ENCODE results near the gene PTPRU. TPM values are rescaled to one million over a fixed set of nuclear protein-coding genes. Genes with fewer than 3 reads are reported as not detected.

PTPRU gene
- total RNA-seq: 22.1 TPM
- long read RNA-seq, full-length matches to known transcripts: 8 of 42 reads
- long read RNA-seq, partial matches to known transcripts: 29 of 42 reads
- long read RNA-seq, other reads (novel, unspliced or antisense): 5 of 42 reads

DNA sequence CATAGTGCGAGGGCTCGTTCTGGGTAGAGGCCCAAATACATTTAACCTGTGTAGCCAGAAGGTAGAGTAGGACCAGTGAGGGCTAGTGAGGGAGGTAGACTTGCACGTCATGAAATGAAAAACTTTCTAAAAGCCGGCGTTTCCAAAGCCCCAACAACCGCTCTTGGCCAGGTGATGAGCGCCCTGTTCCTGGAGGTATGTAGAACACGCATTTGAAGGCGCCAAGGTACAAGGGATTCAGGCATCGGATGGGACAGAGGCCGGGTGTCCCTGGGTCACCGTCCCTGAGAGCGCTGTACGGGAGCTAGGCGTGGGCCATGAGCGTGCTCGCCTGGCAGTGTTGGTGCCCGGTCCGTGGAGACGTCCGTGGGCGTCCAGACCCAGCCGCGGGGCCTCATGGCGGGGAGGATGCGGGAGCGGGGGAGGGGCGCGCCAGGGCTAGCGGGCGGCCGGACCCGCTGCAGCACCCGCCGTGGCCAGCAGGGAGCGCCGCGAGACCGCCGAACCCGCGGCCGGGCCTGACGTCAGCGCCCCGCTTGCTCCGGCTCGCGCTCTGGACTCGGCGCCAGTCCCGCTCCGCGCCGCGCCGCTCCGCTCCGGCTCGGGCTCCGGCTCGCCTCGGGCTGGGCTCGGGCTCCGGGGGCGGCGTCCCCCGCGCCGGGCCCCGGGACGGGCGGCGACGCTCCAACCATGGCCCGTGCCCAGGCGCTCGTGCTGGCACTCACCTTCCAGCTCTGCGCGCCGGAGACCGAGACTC is at the start of gene PTPRU:
TSS of gene PTPRU (plus strand) at position 568 of the 757 bp plus-strand sequence. CDS start at position 691, 123 bp downstream.
- peak; percentile 89 for DNase-seq
- intact Hi-C loops (cut with DNase I): loop anchor here (5.0 to 10.0 kb wide), 3 partner anchors 619 to 1471 kb away; no protein-coding TSS in a partner anchor
- ATAC-seq (ENCODE audit: poor library complexity): peak; percentile 84

- ATAC-seq (ENCODE audit: poor library complexity) (no peak), DNase-seq (no peak)
- intact Hi-C loops (cut with DNase I): no loop called here
Observed at GRCh38 chr1:29186707-29187106, 49.6 kb upstream of the PTPRU start.

- intact Hi-C loops (cut with DNase I): no loop called here
- DNase-seq (no peak), ATAC-seq (ENCODE audit: poor library complexity) (no peak)
Observed at GRCh38 chr1:29190718-29191117, 45.6 kb upstream of the PTPRU start.

GRCh38 chr1:29193879-29194455 is 42.4 kb upstream of the PTPRU start:
- DNase-seq (no peak), ATAC-seq (ENCODE audit: poor library complexity) (no peak)
- intact Hi-C loops (cut with DNase I): no loop called here

DNA sequence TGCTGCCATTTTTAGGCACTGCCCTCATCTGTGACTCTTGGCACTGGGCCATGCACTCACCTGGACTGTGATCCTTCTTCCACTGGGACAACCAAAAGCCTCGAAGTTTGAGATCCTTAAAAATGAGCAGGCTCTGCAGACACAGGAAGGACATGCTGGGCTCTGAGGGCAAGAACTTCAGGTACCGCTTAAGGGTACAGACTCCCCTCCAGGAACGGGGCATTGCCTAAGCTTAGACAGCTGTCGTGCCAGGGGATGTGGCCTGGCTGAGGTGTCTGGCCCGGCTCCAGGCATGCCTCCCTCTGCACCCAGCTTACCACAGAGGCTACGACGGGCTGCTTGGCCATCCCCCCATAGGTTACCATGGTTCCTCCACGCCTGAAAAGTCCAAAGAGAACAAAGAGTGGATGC is 40.4 kb upstream of the PTPRU start:
- intact Hi-C loops (cut with DNase I): no loop called here
- no peak for ATAC-seq (ENCODE audit: poor library complexity)
- no peak for DNase-seq

- ATAC-seq (ENCODE audit: poor library complexity) (no peak), DNase-seq (no peak)
- intact Hi-C loops (cut with DNase I): no loop called here
Observed at GRCh38 chr1:29196863-29197589, 39.3 kb upstream of the PTPRU start.

GRCh38 chr1:29197590-29197924 is 38.8 kb upstream of the PTPRU start:
- intact Hi-C loops (cut with DNase I): no loop called here
- peak; percentile 72 for ATAC-seq (ENCODE audit: poor library complexity)

DNA sequence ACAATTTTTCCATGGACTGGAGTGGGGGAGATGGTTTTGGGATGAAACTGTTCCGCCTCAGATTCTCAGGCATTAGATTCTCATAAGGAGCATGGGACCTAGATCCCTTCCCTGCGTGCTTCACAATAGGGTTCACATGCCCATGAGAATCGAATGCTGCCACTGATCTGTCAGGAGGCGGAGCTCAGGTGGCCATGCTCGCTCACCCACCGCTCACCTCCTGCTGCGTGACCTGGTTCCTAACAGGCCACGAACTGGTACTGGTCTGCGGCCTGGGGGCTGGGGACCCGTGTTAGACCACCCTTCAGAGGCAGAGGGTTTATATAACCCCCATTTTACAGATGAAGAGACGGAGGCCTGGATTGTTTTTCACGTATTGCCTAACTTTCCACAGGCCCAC is 38.3 kb upstream of the PTPRU start:
- DNase-seq: no peak
- intact Hi-C loops (cut with DNase I): no loop called here
- no peak for ATAC-seq (ENCODE audit: poor library complexity)

More at GRCh38 chr1:29197590-29197924, 38.8 kb upstream of the PTPRU start:
- DNase-seq: no peak

DNA sequence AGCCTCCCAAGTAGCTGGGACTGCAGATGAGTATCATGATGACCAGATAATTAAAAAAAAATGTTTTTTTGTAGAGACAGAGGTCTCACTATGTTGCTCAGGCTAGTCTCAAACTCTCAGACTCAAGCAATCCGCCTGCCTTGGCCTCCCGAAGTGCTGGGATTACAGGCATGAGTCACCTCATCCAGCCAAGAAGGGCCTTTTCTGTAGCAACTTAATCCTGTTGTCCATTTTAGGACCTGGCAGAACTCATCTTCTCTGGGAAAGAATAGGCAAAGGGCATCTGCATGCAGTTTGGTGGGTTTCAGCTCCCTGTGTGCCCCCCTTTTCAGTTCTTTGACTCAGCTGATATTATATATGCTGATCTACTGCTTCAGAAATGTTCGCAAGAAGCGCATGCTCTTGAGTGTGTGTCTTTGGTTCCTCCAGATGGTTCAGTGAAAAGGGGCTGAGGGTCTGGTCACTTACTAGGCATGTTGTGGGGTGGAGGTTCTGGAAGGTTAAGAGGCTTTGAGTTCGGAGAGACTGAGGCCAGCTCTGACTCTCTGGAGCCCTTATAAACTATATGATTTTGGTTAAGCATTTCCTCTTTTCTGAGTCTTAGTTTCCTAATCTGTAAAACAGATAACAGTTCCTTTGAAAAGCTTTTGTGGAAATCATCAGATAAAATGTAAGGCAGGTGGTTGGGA is 35.3 kb upstream of the PTPRU start:
- DNase-seq (no peak), ATAC-seq (ENCODE audit: poor library complexity) (no peak)
- intact Hi-C loops (cut with DNase I): loop anchor here (10.0 kb wide), 2 partner anchors 166 to 416 kb away; no protein-coding TSS in a partner anchor

DNA sequence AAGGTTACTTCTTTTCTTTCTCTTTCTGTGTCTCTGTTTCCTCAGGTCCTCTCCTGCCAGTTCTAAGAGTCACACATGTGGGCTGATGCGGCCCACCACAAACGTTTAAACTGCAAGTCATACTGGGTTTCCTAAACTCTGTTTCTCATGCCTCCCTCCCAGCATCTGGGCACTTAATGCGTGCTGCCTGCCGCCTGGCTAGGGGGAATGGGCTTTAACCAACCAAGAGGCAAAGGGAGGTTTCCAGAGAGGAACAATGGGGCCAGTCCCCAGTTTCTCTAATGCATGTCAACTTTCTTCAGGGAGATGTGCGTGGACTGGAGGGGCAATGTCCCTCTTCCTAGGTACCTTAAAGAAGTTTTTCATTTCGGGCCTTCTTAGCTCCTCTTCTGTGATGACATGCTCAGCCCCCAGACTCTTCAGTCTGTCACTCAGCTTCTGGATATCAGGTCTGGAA is 34.7 kb upstream of the PTPRU start:
- intact Hi-C loops (cut with DNase I): loop anchor here (2.0 to 10.0 kb wide), 3 partner anchors 167 to 417 kb away; no protein-coding TSS in a partner anchor
- DNase-seq: no peak
- ATAC-seq (ENCODE audit: poor library complexity): no peak

GRCh38 chr1:29202053-29202452 is 34.3 kb upstream of the PTPRU start:
- intact Hi-C loops (cut with DNase I): loop anchor here (2.0 to 10.0 kb wide), 3 partner anchors 167 to 417 kb away; no protein-coding TSS in a partner anchor
- DNase-seq (no peak), ATAC-seq (ENCODE audit: poor library complexity) (peak; percentile 14)

GRCh38 chr1:29202584-29203340 is 33.6 kb upstream of the PTPRU start:
- intact Hi-C loops (cut with DNase I): loop anchor here (2.0 to 10.0 kb wide), 3 partner anchors 168 to 418 kb away; no protein-coding TSS in a partner anchor
- peak; percentile 96 for DNase-seq
- ATAC-seq (ENCODE audit: poor library complexity): peak; percentile 96

DNA sequence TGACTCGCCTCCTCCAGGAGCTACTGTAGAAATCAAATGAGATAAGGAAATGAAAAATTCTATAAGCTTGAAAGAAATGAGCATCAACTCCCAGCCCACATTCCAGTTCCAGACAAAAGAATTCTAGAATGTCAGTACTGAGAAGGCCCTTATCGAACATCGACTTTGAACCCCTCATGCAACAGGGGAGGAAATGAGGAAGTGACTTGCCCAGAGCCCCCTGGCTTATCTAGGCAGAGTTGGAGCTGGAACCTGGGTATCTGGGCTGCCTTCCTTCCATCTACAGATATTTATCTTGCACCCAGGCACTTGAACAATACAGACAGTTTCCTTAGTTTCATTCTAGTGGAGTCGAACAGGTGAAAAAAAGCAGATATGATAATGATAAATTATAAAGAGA is 27.9 kb upstream of the PTPRU start:
- intact Hi-C loops (cut with DNase I): loop anchor here (10.0 kb wide), 2 partner anchors 174 to 424 kb away; no protein-coding TSS in a partner anchor
- no peak for ATAC-seq (ENCODE audit: poor library complexity)
- no peak for DNase-seq

DNA sequence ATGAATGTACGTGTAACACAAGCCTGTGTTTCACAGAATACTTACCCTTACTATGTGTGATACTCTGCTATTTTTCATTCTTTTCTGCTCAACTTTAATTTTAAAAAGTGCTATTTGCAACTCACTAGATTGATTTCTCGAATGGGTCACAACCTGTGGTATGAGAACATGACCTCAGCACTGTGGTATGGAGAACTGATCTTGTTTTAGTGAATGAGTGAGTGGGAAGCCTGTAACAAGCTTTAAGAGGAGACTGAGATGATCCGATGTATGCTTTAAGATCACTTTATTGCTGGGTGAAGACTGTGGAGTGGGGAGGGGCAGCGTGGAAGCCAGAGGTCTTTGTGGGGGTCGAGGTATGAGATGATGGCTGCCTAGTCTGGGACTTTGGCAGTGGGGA is 27.1 kb upstream of the PTPRU start:
- ATAC-seq (ENCODE audit: poor library complexity) (no peak), DNase-seq (no peak)
- intact Hi-C loops (cut with DNase I): loop anchor here (10.0 kb wide), 2 partner anchors 174 to 424 kb away; no protein-coding TSS in a partner anchor

DNA sequence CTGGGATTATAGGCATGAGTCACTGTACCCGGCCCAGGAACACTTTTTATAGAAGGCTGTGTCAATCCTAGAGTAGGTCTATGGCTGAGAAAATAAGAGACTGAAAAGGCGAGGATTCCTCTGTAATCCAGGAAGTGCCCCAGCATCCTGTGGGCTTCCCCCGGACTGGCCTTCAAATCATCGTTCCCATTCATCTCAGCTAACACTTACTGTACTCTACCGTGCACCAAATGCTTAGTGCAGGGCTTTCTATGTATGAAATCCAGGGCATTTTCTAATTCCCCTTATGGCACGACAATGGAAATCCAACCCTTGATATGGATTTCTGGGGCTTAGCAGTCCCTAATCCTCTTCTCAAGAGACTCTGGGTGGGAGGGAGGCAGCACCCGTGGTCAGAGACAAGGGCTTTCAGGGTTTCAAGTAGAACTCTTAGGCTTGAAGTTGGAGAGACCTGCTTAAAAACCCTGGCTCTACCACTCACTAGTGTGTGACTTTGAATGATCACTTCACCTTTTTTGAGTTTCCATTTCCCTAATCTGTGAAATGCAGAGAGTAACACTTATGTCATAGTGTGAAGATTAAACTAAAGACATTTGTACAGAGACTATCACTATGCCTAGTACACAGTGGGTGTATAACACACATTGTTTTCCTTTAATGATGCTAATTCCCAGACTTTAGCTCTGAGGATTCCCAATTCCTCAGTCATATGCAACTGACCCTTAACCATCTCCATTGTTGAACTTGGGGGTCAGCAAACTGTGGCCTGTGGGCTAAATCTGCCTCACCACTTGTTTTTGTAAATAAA is 25.8 kb upstream of the PTPRU start:
- intact Hi-C loops (cut with DNase I): no loop called here
- ATAC-seq (ENCODE audit: poor library complexity) (no peak), DNase-seq (no peak)

DNA sequence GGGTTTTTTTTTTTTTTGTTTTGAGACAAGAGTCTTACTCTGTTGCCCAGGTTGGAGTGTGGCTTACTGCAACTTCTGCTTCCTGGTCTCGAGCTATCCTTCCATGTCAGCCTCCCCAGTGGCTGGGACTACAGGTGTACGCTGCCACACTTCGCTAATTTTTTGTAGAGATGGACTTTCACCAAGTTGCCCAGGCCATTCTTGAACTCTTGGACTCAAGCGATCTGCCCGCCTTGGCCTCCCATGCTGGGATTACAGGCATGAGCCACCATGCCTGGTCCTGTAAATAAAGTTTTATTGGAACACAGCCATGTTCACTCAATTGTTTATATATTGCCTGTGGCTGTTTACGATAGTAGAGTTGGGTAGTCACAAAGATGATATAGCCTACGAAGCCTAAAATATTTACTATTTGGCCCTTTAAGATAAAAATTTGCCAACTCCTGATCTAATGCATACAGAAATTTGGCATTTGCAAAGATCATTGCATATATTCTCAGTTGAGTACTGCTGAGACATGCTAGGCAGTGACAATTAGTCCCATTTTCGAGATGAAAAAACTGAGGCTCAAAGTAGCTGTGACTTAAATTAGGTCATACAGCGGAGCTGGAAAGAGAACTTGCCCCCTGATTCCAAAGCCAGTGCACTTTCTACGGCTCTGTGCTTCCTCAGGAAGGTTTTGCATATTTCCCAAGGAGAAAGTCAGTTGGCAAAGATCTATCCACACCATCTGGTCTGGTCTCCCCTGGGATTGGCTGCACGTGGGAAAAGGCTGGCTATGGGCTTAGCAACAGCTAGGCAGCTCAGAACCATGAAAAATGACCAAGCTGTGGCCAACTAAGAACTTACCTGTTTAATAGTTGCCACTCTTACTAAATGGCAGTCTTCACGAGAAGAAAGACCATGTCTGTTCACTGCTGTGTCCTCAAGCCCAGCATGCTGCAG is 25.0 kb upstream of the PTPRU start:
- intact Hi-C loops (cut with DNase I): no loop called here
- DNase-seq: no peak
- no peak for ATAC-seq (ENCODE audit: poor library complexity)

Data from Right ventricle myocardium superior (tissue), 1 donor.